HG02981 (cell line): ENCODE results near the gene DISP1.
"Not testable (repeated sequence)": the region's sequence is repeated elsewhere in the genome, so short reads cannot be mapped to it uniquely, and the experiment has no call there.

ENCODE experiments used
- ATAC-seq: cut with Tn5 transposase; IDR thresholded peaks from one replicate; pipeline ENCODE4 v1.9.1; 2021; ENCODE audit warnings: mild to moderate bottlenecking, moderate library complexity; ENCODE audit not compliant: unreplicated experiment

DISP1 gene

GRCh38 chr1:222845763-222846162, 30.9 kb downstream of the DISP1 start:
- no peak for ATAC-seq

GRCh38 chr1:222850550-222850949, 35.7 kb downstream of the DISP1 start:
- ATAC-seq: not testable (repeated sequence)

- ATAC-seq: no peak
Observed at GRCh38 chr1:222852326-222852725, 37.5 kb downstream of the DISP1 start.

GRCh38 chr1:222861062-222861461, 46.2 kb downstream of the DISP1 start:
- ATAC-seq: no peak
